GM19239 (cell line): ENCODE results near the gene MUC5B.
"Not testable (repeated sequence)": the region's sequence is repeated elsewhere in the genome, so short reads cannot be mapped to it uniquely, and the experiment has no call there.

Experiments
- DNase-seq: peaks from one replicate; pipeline ENCODE4 v3.0.0; 2011; ENCODE audit warnings: low spot score; ENCODE audit not compliant: insufficient read length
- FAIRE-seq: peaks from 2 replicates; lab custom pipeline; 2011; peaks lifted over from hg19 to GRCh38; lab: Jason Lieb, UNC

MUC5B gene

GRCh38 chr11:1188451-1189130 is 34.3 kb upstream of the MUC5B start:
- not testable (repeated sequence) for FAIRE-seq, DNase-seq

GRCh38 chr11:1189816-1190215 is 33.0 kb upstream of the MUC5B start:
- not testable (repeated sequence) for FAIRE-seq, DNase-seq

GRCh38 chr11:1191786-1192470 is 30.9 kb upstream of the MUC5B start:
- FAIRE-seq, DNase-seq: not testable (repeated sequence)

- DNase-seq, result no peak
- no peak for FAIRE-seq
Measured at GRCh38 chr11:1192741-1193325, 30.0 kb upstream of the MUC5B start.

GRCh38 chr11:1193326-1194230 is 29.3 kb upstream of the MUC5B start:
- no peak for FAIRE-seq

GRCh38 chr11:1194231-1194976 is 28.5 kb upstream of the MUC5B start:
- FAIRE-seq (no peak), DNase-seq (no peak)

More at GRCh38 chr11:1193326-1194230, 29.3 kb upstream of the MUC5B start:
- no peak for DNase-seq

GRCh38 chr11:1194977-1195681 is 27.7 kb upstream of the MUC5B start:
- FAIRE-seq (no peak), DNase-seq (no peak)

- FAIRE-seq (no peak), DNase-seq (no peak)
Measured at GRCh38 chr11:1195682-1196515, 27.0 kb upstream of the MUC5B start.

GRCh38 chr11:1196516-1197391 is 26.1 kb upstream of the MUC5B start:
- FAIRE-seq (no peak), DNase-seq (no peak)

GRCh38 chr11:1197431-1197885 is 25.4 kb upstream of the MUC5B start:
- DNase-seq (no peak), FAIRE-seq (no peak)

- FAIRE-seq, result no peak
- DNase-seq, result no peak
Measured at GRCh38 chr11:1197886-1198560, 24.8 kb upstream of the MUC5B start.

GRCh38 chr11:1198561-1199240 is 24.2 kb upstream of the MUC5B start:
- DNase-seq (no peak), FAIRE-seq (no peak)

GRCh38 chr11:1199241-1199750 is 23.6 kb upstream of the MUC5B start:
- no peak for DNase-seq
- FAIRE-seq, result no peak

GRCh38 chr11:1199751-1200610 is 22.9 kb upstream of the MUC5B start:
- no peak for DNase-seq
- FAIRE-seq, result no peak

GRCh38 chr11:1200611-1201191 is 22.2 kb upstream of the MUC5B start:
- no peak for FAIRE-seq

More at GRCh38 chr11:1200611-1201191, 22.2 kb upstream of the MUC5B start:
- no peak for DNase-seq
